HCT116 (cell line): ENCODE measurements around the gene VSIG2.

Experiments
- CTCF ChIP-seq, 3 experiments: fragments of 200-600 bp in 1 of 3; sonication (generic) in 1 of 3; IDR thresholded peaks in 2 of 3; conservative IDR thresholded peaks in 1 of 3; 2 replicates each; pipeline ENCODE4 v1.5.1; 2012 to 2017; ENCODE audit warnings: low read depth in 2 of 3, low read length in 2 of 3, antibody characterized with exemption in 1 of 3, borderline replicate concordance in 1 of 3, control low read depth in 1 of 3, mild to moderate bottlenecking in 1 of 3, mixed read lengths in 1 of 3, mixed run types in 1 of 3, moderate library complexity in 1 of 3; ENCODE audit not compliant: insufficient read depth in 1 of 3
- EZH2 ChIP-seq: fragments of 200-600 bp; sonication (generic); IDR thresholded peaks from 2 replicates; pipeline ENCODE4 v1.6.1; 2017; ENCODE audit warnings: antibody characterized with exemption, mixed run types
- REST ChIP-seq: IDR thresholded peaks from 2 replicates; pipeline ENCODE4 v1.6.1; 2012; ENCODE audit warnings: low read depth

- TF ChIP-seq CTCF (IDR thresholded peaks at IDR 0.05 in 2 of 3, conservative IDR thresholded peaks at IDR 0.05 in 1 of 3; ENCODE audit: borderline replicate concordance in 1 of 3, insufficient read depth in 1 of 3, low read depth in 2 of 3, low read length in 2 of 3) (no peak), REST (no peak), EZH2 (no peak)
Observed at GRCh38 chr11:124727474-124727873, 24.6 kb downstream of the VSIG2 start.
